Suprapubic skin (tissue), 4 donors: ENCODE measurements around the gene MCEMP1. TPM values are rescaled to one million over a fixed set of nuclear protein-coding genes. Genes with fewer than 3 reads are reported as not detected.

Source experiments
- DNase-seq, 2 donors: peaks; one replicate each; pipeline ENCODE4 v3.0.0-alpha.2; 2019; ENCODE audit warnings: low spot score in 2 of 2
- H3K27ac ChIP-seq: fragments of 200-600 bp; sonication (generic); one replicate; pipeline ENCODE4 v1.5.1; 2019
- H3K27me3 ChIP-seq: fragments of 200-600 bp; sonication (generic); one replicate; pipeline ENCODE4 v1.5.1; 2019
- H3K36me3 ChIP-seq: fragments of 200-600 bp; sonication (generic); one replicate; pipeline ENCODE4 v1.5.1; 2019
- H3K4me1 ChIP-seq: fragments of 200-600 bp; sonication (generic); one replicate; pipeline ENCODE4 v1.5.1; 2019
- H3K4me3 ChIP-seq: fragments of 200-600 bp; sonication (generic); one replicate; pipeline ENCODE4 v1.5.1; 2019; ENCODE audit warnings: mild to moderate bottlenecking
- H3K9me3 ChIP-seq: fragments of 200-600 bp; sonication (generic); one replicate; pipeline ENCODE4 v1.5.1; 2019
- EP300 ChIP-seq: sonication (generic); formaldehyde crosslinking; IDR thresholded peaks from one replicate; pipeline ENCODE4 v1.6.1; 2017; ENCODE audit warnings: antibody characterized with exemption
- POLR2A ChIP-seq, 2 donors: fragments of 450-650 bp; IDR thresholded peaks; one replicate each; pipeline ENCODE4 v1.6.1; 2017; ENCODE audit warnings: antibody characterized with exemption in 2 of 2, mild to moderate bottlenecking in 2 of 2, moderate library complexity in 2 of 2
- POLR2AphosphoS5 ChIP-seq, 3 donors: sonication (generic); formaldehyde crosslinking; IDR thresholded peaks; one replicate each; pipeline ENCODE4 v1.6.1; 2017; ENCODE audit warnings: antibody characterized with exemption in 3 of 3
- WGBS: methylation state at CpG from one replicate; pipeline ENCODE4 v1.1.5; 2018; 5-methylcytosine and 5-hydroxymethylcytosine counted together
- total RNA-seq, 4 donors: library from RNA; depleted of rRNA; stranded (reverse); fragments of >200 nt; gene quantifications; one replicate each; pipeline ENCODE4 v1.1.0, GENCODE V29; 2016
- TF ChIP-seq, protein P1 (sequence below), 2 donors: fragments of 200-600 bp in 1 of 2; fragments of 450-650 bp in 1 of 2; sonication (generic) in 1 of 2; IDR thresholded peaks; one replicate each; pipeline ENCODE4 v1.5.1; 2016 to 2019; ENCODE audit warnings: antibody characterized with exemption in 2 of 2, mild to moderate bottlenecking in 1 of 2, moderate library complexity in 1 of 2

MCEMP1 gene
- total RNA-seq, 4 donors from 2014 or later: 1.4 TPM; not detected in 3

DNA sequence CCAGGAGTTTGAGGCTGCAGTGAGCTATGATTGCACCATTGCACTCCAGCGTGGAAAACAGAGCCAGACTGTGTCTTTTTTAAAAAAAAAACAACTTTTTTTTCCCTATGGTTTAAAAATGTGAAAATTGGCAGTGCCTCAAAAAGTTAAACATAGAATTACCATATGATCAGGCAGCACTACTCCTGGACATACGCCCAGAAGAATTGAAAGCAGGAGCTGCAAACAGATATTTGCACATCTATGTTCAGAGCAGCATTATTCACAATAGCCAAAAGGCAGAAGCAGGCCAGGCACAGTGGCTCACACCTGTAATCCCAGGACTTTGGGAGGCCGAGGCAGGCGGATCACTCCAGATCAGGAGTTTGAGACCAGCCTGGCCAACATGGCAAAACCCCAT lies 11.8 kb upstream of the MCEMP1 start:
- Histone ChIP-seq H3K27ac (no peak overlapping the region), H3K27me3 (peaks cover 36% of the 10 kb centered on the region), H3K4me1 (peaks cover 4% of the 10 kb centered on the region), H3K36me3 (no peaks in the 10 kb centered on the region), H3K9me3 (no peaks in the 10 kb centered on the region), H3K4me3 (no peak overlapping the region)
- 22% methylated on average over 4 of the region's 4 CpGs for WGBS
- TF ChIP-seq, protein P1, sequence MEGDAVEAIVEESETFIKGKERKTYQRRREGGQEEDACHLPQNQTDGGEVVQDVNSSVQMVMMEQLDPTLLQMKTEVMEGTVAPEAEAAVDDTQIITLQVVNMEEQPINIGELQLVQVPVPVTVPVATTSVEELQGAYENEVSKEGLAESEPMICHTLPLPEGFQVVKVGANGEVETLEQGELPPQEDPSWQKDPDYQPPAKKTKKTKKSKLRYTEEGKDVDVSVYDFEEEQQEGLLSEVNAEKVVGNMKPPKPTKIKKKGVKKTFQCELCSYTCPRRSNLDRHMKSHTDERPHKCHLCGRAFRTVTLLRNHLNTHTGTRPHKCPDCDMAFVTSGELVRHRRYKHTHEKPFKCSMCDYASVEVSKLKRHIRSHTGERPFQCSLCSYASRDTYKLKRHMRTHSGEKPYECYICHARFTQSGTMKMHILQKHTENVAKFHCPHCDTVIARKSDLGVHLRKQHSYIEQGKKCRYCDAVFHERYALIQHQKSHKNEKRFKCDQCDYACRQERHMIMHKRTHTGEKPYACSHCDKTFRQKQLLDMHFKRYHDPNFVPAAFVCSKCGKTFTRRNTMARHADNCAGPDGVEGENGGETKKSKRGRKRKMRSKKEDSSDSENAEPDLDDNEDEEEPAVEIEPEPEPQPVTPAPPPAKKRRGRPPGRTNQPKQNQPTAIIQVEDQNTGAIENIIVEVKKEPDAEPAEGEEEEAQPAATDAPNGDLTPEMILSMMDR (IDR thresholded peaks at IDR 0.05): no peak
- TF ChIP-seq POLR2A (IDR thresholded peaks at IDR 0.05) (no peak), EP300 (no peak), POLR2AphosphoS5 (IDR thresholded peaks at IDR 0.05) (no peak)
- DNase-seq: no peak

DNA sequence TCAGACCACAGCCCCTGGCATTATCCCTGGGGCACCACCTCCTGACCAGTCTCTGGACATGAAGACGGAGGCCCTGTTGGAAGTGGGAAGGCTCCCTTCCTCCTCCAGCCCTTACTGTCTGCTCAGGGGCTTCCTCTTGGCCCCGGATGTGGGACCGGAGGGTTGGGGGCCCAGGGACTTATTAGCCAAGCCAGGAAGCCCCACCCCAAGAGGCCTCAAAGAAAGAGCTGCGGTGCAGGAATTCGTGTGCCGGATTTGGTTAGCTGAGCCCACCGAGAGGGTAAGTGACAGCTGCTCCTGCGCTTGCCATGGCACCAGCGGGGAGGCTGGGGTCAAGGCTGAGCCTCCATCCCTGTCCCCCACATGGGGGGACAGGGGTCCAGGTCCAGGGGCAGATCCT lies 8.0 kb upstream of the MCEMP1 start, which contains the start of gene RETN:
Gene RETN (plus strand): TSS at position 208 of the 400 bp plus-strand sequence. CDS start 278 bp downstream, outside the sequence.
- no peak within 1 kb of the TSS for H3K27ac ChIP-seq
- no peak for DNase-seq
- H3K9me3 ChIP-seq: no peaks in the 10 kb centered on the region
- no peaks in the 10 kb centered on the region for H3K36me3 ChIP-seq
- 70% methylated on average over 2 of the region's 9 CpGs for WGBS
- no peak within 1 kb of the TSS for H3K4me3 ChIP-seq
- H3K27me3 ChIP-seq: peaks cover 56% of the 10 kb centered on the region
- H3K4me1 ChIP-seq: peaks cover 7% of the 10 kb centered on the region
- no peak for TF ChIP-seq EP300
- no peak for TF ChIP-seq POLR2AphosphoS5 (IDR thresholded peaks at IDR 0.05)
- TF ChIP-seq POLR2A (IDR thresholded peaks at IDR 0.05): no peak
- TF ChIP-seq, protein P1 (IDR thresholded peaks at IDR 0.05): no peak

DNA sequence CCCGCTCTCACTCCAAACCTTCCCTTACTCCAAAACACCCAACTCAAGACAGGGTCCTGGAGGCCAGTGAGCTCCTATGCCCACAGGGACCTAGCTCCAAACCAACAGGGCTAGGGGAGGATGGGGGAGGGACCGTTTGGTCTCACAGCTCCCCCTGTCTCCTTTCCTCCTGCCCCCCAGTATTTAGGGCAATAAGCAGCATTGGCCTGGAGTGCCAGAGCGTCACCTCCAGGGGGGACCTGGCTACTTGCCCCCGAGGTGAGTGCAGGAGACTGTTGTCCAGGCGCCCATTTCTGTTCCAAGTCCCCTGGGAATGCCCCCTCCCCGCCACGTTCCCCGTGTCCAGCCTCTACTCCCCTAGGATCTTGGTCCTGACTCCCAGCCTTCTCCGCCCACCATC lies 7.2 kb upstream of the MCEMP1 start:
- H3K27ac ChIP-seq: no peak overlapping the region
- peaks cover 11% of the 10 kb centered on the region for H3K4me1 ChIP-seq
- WGBS: 33% methylated on average over 9 of the region's 9 CpGs
- peaks cover 48% of the 10 kb centered on the region for H3K27me3 ChIP-seq
- H3K4me3 ChIP-seq: no peak overlapping the region
- no peak for DNase-seq
- TF ChIP-seq, protein P1 (IDR thresholded peaks at IDR 0.05): no peak
- TF ChIP-seq POLR2AphosphoS5 (IDR thresholded peaks at IDR 0.05) (no peak), EP300 (no peak), POLR2A (IDR thresholded peaks at IDR 0.05) (no peak)
- no peaks in the 10 kb centered on the region for H3K36me3 ChIP-seq
- no peaks in the 10 kb centered on the region for H3K9me3 ChIP-seq

GRCh38 chr19:7670150-7670783 lies 6.6 kb upstream of the MCEMP1 start:
- Histone ChIP-seq H3K9me3 (no peaks in the 10 kb centered on the region), H3K4me3 (peak overlapping the region; percentile 16), H3K4me1 (peaks cover 11% of the 10 kb centered on the region), H3K27me3 (peaks cover 48% of the 10 kb centered on the region), H3K27ac (no peak overlapping the region), H3K36me3 (no peaks in the 10 kb centered on the region)
- DNase-seq: no peak
- TF ChIP-seq, protein P1 (IDR thresholded peaks at IDR 0.05): no peak
- TF ChIP-seq POLR2AphosphoS5 (IDR thresholded peaks at IDR 0.05) (no peak), EP300 (no peak), POLR2A (IDR thresholded peaks at IDR 0.05) (no peak)
- WGBS: 3% methylated on average over 11 of the region's 43 CpGs

DNA sequence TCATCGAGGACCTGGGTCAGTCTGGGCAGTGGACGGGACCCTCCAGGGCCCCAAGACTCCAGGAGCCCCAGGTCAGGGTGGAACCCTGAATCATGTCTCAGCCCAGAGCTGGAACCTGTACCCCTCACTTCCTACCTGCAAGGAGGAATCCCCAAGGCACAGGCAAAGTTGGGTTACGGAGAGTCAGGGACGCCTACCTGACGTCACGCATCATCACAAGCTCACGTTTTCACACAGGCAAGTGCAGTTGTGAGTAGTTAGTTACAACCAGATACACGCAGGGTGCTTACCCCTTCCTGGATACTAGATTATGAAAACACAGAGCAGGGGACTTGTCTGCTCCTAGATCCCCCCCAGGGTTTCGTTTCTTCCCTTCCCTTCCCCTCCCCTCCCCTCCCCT lies 6.1 kb upstream of the MCEMP1 start:
- no peak overlapping the region for H3K4me3 ChIP-seq
- peaks cover 44% of the 10 kb centered on the region for H3K27me3 ChIP-seq
- H3K4me1 ChIP-seq: peaks cover 11% of the 10 kb centered on the region
- WGBS: 35% methylated on average over 8 of the region's 9 CpGs
- no peak overlapping the region for H3K27ac ChIP-seq
- TF ChIP-seq POLR2A (IDR thresholded peaks at IDR 0.05) (no peak), POLR2AphosphoS5 (IDR thresholded peaks at IDR 0.05) (no peak), EP300 (no peak)
- TF ChIP-seq, protein P1 (IDR thresholded peaks at IDR 0.05): no peak
- H3K36me3 ChIP-seq: no peaks in the 10 kb centered on the region
- DNase-seq: no peak
- H3K9me3 ChIP-seq: no peaks in the 10 kb centered on the region
